GM12891 (cell line): Measurements from ENCODE around the gene ADGRB3.

Experiments used
- DNase-seq: peaks from one replicate; pipeline ENCODE4 v3.0.0; 2011; ENCODE audit warnings: low spot score; ENCODE audit not compliant: insufficient read length
- FAIRE-seq: peaks from 2 replicates; lab custom pipeline; 2011; peaks lifted over from hg19 to GRCh38; lab: Jason Lieb, UNC
- PAX5 ChIP-seq: IDR thresholded peaks from 2 replicates; pipeline ENCODE4 v1.6.1; 2011; ENCODE audit warnings: low read length, moderate library complexity, mild to moderate bottlenecking; ENCODE audit not compliant: insufficient read depth, severe bottlenecking
- POLR2A ChIP-seq: IDR thresholded peaks from 2 replicates; pipeline ENCODE4 v1.6.1; 2011; ENCODE audit warnings: low read depth, low read length, control low read depth
- POLR2AphosphoS5 ChIP-seq: IDR thresholded peaks from 2 replicates; pipeline ENCODE4 v1.6.1; 2011; ENCODE audit warnings: low read depth, low read length, control low read depth
- POU2F2 ChIP-seq: IDR thresholded peaks from 2 replicates; pipeline ENCODE4 v1.6.1; 2011; ENCODE audit warnings: low read depth, mild to moderate bottlenecking, control low read depth, low read length, moderate library complexity
- SPI1 ChIP-seq: IDR thresholded peaks from 2 replicates; pipeline ENCODE4 v1.6.1; 2011; ENCODE audit warnings: low read depth, low read length, control low read depth
- TAF1 ChIP-seq: IDR thresholded peaks from 2 replicates; pipeline ENCODE4 v1.6.1; 2011; ENCODE audit warnings: low read depth, low read length, control low read depth

Gene ADGRB3

DNA sequence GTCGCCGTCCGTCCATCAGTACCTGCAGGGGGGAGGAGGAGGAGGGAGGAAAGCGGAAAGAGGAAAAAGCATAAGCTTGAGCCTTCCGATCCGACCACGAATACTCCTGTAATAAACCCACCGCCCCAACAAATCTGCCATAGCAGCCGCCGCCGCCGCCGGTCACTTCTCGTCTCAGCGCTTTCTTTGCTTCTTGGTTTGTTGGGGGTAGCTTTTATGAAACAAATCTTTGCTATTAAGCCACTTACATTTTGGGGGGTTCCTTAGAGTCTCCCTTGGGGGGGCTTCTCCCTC is 277 bp downstream of the ADGRB3 start:
- FAIRE-seq (no peak), DNase-seq (no peak)
- TF ChIP-seq POLR2AphosphoS5 (no peak), POLR2A (no peak), TAF1 (no peak), PAX5 (no peak), SPI1 (no peak), POU2F2 (no peak)

DNA sequence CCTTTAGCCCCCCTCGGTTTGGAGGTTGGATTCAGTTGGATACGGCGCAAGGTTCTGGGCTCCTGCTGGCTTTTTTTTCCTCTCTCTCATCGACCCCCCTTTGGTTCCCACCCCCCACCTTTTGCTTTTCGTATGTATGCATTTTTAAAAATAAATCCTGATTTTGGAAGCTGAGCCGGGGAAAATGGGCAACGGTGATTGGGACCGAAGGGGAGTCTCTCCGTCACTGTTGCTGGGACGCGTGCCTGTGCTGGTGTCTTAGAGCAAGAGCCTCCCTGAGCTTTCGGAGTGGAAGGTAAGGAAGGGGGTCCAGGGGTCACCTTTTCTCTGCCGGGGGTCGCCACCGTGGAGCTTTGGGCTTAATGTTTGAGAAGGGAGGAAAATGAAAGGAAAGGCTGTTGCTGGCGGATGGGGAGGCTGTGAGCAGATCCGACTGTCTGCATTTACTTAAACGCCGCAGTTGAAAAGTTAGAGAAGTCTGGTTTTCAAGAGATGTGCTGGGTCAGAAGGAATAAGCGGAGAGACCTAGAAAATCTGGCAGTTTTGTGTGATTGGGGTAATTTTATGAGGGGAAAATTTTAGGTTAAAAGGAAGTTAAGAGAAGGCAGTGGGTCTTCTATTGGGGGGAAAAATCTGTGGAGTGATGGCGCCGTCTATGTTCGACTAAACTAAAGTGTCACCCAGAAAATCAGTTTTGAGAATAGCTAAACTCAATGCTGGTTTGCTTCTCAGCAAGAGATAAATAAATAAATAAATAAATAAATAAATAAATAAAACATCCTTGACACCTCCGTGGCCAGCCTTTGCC is 828 bp downstream of the ADGRB3 start:
- peak; percentile 1 for DNase-seq
- no peak for TF ChIP-seq SPI1
- TF ChIP-seq TAF1: no peak
- no peak for FAIRE-seq

DNA sequence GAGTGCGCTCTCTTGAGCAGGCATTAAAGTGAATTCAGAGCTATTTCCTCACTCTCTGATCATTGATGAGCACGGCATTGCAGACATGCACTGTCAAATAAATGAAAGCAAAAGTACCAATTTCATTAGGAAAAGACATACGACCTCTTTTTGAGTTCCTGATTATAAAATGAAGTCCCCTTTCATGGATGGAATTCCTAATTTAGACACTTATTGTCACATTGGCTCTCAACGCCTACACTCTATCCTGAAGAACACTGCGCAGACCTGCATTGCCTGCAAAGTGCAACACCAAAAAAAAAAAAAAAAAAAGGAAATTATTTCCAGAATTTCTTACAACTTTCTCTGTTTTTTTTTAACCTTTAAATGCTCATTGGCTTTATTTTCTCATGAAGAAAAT is 1.6 kb downstream of the ADGRB3 start:
- no peak for TF ChIP-seq SPI1
- no peak for TF ChIP-seq TAF1
- TF ChIP-seq PAX5: no peak
- TF ChIP-seq POLR2AphosphoS5: no peak
- no peak for TF ChIP-seq POLR2A
- TF ChIP-seq POU2F2: no peak
- no peak for DNase-seq
- FAIRE-seq: no peak

DNA sequence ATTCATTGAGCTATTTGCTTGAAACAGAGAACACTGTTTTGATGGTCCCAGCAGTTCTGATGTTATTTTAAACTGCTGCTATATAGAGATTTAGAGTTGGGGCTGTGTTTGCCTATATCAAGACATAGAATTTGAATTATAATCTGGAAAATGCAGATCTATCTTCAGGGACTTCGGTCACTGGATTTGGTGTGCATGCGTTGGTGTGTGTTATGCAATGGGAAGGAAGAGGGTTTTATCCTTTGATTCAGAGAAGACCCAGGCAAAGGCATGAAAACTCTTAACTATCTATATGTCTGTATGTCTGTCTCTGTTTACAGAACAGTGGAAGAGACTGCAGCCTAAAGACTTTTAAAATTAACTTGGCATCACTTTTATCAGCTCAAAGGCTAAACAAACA is 2.0 kb downstream of the ADGRB3 start:
- no peak for TF ChIP-seq TAF1
- TF ChIP-seq PAX5: no peak
- TF ChIP-seq POU2F2: no peak
- no peak for TF ChIP-seq SPI1
- DNase-seq (no peak), FAIRE-seq (no peak)

DNA sequence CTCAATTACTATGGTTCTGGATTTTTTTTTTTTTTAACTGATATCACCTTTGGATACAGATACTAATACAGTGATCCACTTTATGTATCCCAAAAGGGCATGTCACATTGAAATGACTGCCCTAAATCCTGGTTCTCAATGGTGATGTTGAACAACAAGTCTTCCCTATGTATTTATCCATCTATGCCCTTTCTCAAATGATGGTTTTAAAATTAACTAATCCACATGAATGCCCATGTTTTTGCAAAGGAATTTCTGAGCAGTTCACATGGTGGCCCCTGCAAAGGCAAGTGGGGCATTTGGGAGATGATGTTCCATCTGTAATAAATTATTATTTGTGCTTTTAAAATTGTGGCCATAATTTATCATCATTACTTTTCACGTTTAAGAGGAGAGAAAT is 2.7 kb downstream of the ADGRB3 start:
- DNase-seq: no peak
- FAIRE-seq: no peak

DNA sequence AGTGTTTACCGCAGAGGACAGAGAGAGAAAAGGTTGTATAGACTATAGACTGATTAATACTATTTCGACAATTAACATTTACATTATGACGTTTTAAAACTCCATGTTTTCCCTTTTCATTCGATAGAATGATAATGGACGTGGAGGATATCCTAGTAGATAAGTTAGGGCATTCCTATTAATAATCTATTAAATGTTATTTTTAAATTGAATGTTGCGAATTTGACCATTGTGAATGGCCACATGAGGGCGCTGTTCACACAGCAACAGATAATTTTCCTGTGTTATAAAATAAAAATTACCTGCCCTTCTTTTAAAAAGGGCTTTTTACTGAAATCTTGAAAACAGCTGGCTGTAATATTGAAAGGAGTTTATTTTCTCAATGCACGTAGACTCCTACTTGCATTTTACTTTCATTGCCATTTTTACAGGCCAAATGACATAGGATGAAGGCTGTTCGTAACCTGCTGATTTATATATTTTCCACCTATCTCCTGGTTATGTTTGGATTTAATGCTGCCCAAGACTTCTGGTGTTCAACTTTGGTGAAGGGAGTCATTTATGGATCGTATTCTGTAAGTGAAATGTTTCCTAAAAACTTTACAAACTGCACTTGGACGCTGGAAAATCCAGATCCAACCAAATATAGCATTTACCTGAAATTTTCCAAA is 3.3 kb downstream of the ADGRB3 start:
- FAIRE-seq: no peak
- TF ChIP-seq PAX5 (no peak), SPI1 (no peak), TAF1 (no peak), POLR2AphosphoS5 (no peak), POLR2A (no peak), POU2F2 (no peak)
- no peak for DNase-seq

More for the DNA sequence above, 2.7 kb downstream of the ADGRB3 start:
- TF ChIP-seq SPI1: no peak
- no peak for TF ChIP-seq PAX5
- no peak for TF ChIP-seq TAF1
- no peak for TF ChIP-seq POU2F2
- no peak for TF ChIP-seq POLR2A
- TF ChIP-seq POLR2AphosphoS5: no peak

DNA sequence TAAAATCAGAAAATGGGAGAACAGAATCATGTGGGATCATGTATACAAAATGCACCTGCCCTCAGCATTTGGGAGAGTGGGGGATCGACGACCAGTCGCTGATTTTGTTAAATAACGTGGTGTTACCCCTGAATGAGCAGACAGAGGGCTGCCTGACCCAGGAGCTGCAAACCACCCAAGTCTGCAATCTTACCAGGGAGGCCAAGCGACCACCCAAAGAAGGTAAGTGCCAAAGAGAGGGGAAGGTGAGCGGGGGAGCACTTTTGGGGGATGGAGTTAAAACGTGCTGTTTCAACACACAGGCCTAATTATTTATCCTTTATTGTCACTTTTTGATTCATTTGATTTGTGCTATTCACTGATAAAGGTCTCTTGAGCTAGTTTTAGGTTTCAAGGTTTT is 4.1 kb downstream of the ADGRB3 start:
- FAIRE-seq (no peak), DNase-seq (no peak)
- no peak for TF ChIP-seq TAF1
- TF ChIP-seq SPI1: no peak
- TF ChIP-seq POLR2A: no peak
- no peak for TF ChIP-seq POLR2AphosphoS5
- no peak for TF ChIP-seq PAX5
- TF ChIP-seq POU2F2: no peak

DNA sequence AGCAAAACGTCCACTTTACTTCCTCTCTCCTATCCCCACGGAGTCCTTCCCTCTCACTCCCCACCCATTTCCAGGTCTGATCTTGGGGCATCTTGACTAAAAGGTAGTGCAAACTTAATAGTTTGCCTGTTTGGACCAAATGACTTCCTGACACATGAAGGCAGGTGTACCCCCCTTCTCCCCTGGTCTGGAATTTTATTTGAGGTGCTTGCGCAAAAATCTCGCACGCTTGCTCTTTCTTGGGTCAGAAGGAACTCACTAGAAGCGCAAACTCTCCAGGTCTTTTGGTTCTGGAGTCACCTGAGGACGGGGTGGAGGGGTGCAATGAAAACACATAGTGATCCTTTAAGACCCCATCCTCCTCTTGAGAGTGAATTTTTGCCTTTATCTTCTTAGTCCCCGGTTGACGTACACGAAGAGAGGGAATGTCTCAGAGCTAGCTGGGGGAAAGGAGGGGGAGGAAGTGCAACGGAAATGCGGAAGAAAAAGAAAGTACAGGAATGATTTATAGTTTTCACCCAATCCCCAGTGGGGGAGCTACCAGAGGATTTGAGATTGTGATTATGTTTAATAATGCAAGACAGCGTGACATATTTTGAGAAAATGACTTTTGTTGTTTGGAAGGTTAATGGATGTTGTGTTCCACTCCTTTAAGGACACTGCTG is 4.9 kb downstream of the ADGRB3 start:
- DNase-seq (no peak), FAIRE-seq (no peak)
- no peak for TF ChIP-seq PAX5
- no peak for TF ChIP-seq TAF1
- no peak for TF ChIP-seq POLR2AphosphoS5
- no peak for TF ChIP-seq SPI1
- TF ChIP-seq POLR2A: no peak
- TF ChIP-seq POU2F2: no peak

DNA sequence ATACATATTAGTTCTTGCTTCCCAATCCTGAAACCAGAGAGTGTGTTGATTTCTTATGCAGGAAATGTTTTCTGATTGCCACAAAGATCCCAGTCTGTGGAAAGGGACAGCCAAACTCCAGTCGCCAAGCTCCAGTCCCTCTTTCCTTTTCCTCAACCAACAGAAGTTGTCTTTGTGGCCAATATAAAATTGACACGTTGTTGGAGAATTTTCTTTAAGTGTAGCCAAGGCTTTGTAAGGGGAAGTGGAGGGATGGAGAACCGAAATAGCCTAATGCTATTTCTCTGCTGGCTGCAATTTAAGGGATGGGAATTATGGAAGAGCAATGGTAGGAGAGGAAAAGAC is 5.4 kb downstream of the ADGRB3 start:
- FAIRE-seq (no peak), DNase-seq (no peak)
- TF ChIP-seq PAX5 (no peak), TAF1 (no peak), POLR2A (no peak), POLR2AphosphoS5 (no peak), POU2F2 (no peak), SPI1 (no peak)

DNA sequence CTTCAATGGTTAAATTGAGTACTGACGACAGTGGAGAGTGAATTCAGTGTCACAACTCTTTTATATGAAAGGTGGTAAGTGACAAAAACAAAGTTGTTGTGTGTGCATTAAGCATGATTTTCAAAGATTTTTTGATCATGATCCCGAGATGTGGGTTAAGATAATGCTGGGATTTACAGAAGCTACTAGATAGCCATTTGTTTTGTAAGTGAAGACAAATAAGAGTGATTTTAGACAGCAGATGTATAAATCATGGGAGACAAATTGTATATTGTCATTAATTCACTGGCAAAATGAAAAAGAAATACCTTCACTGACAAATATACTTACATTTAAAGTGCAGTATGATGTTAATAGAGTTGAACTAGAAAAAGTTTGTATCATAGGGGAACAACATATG is 6.1 kb downstream of the ADGRB3 start:
- no peak for FAIRE-seq
- DNase-seq: no peak
- no peak for TF ChIP-seq SPI1
- no peak for TF ChIP-seq POU2F2
- no peak for TF ChIP-seq TAF1
- TF ChIP-seq PAX5: no peak
- TF ChIP-seq POLR2AphosphoS5: no peak
- TF ChIP-seq POLR2A: no peak
